HepG2 (cell line): ENCODE data around the gene SULT1B1. TPM values are rescaled to one million over a fixed set of nuclear protein-coding genes. Genes with fewer than 3 reads are reported as not detected.

Experiments used
- ATF7-NPFF ChIP-seq: sonication (generic); formaldehyde crosslinking; IDR thresholded peaks from 2 replicates; pipeline ENCODE4 v1.8.1; 2023; ENCODE audit warnings: mild to moderate bottlenecking, low read depth, missing genetic modification reagents, moderate library complexity
- CREB3 ChIP-seq: sonication (generic); formaldehyde crosslinking; IDR thresholded peaks from 2 replicates; pipeline ENCODE4 v1.5.0; 2020; ENCODE audit warnings: missing genetic modification reagents
- EHMT2 ChIP-seq: fragments of 200-600 bp; sonication (generic); IDR thresholded peaks from 2 replicates; pipeline ENCODE4 v1.7.0; 2017; ENCODE audit warnings: antibody characterized with exemption, low read depth, low read length, borderline replicate concordance
- FOSL2 ChIP-seq: sonication (generic); formaldehyde crosslinking; IDR thresholded peaks from 2 replicates; pipeline ENCODE4 v1.4.0; 2020; ENCODE audit warnings: missing genetic modification reagents
- FOXC1 ChIP-seq: sonication (generic); formaldehyde crosslinking; IDR thresholded peaks from 2 replicates; pipeline ENCODE4 v1.8.0; 2022; ENCODE audit warnings: mild to moderate bottlenecking, missing genetic modification reagents, borderline replicate concordance
- HOXA5 ChIP-seq: sonication (generic); formaldehyde crosslinking; IDR thresholded peaks from 2 replicates; pipeline ENCODE4 v1.4.0; 2020; ENCODE audit warnings: missing genetic modification reagents
- JARID2 ChIP-seq: sonication (generic); formaldehyde crosslinking; IDR thresholded peaks from 2 replicates; pipeline ENCODE4 v1.8.1; 2023; ENCODE audit warnings: missing genetic modification reagents, inconsistent platforms; ENCODE audit not compliant: insufficient replicate concordance
- KLF13 ChIP-seq: sonication (generic); formaldehyde crosslinking; IDR thresholded peaks from 2 replicates; pipeline ENCODE4 v1.4.0; 2020; ENCODE audit warnings: mild to moderate bottlenecking, missing genetic modification reagents
- SCMH1 ChIP-seq: sonication (generic); formaldehyde crosslinking; IDR thresholded peaks from 2 replicates; pipeline ENCODE4 v1.9.0; 2021; ENCODE audit warnings: missing genetic modification reagents, mild to moderate bottlenecking, borderline replicate concordance
- SOX5 ChIP-seq: IDR thresholded peaks from 2 replicates; pipeline ENCODE4 v1.6.1; 2016; ENCODE audit warnings: borderline replicate concordance
- TRAFD1 ChIP-seq: sonication (generic); formaldehyde crosslinking; IDR thresholded peaks from 2 replicates; pipeline ENCODE4 v1.5.1; 2020; ENCODE audit warnings: missing genetic modification reagents, mild to moderate bottlenecking, borderline replicate concordance
- ZBED4 ChIP-seq: sonication (generic); formaldehyde crosslinking; IDR thresholded peaks from 2 replicates; pipeline ENCODE4 v1.4.0; 2020; ENCODE audit warnings: missing genetic modification reagents, borderline replicate concordance
- ZFAT ChIP-seq: sonication (generic); formaldehyde crosslinking; conservative IDR thresholded peaks from 2 replicates; pipeline ENCODE4 v1.8.1; 2023; ENCODE audit warnings: missing genetic modification reagents, inconsistent platforms
- ZNF672 ChIP-seq: sonication (generic); formaldehyde crosslinking; IDR thresholded peaks from 2 replicates; pipeline ENCODE4 v1.8.1; 2022; ENCODE audit warnings: missing genetic modification reagents
- ZSCAN25 ChIP-seq: sonication (generic); formaldehyde crosslinking; IDR thresholded peaks from 2 replicates; pipeline ENCODE4 v1.8.0; 2022; ENCODE audit warnings: mild to moderate bottlenecking, missing genetic modification reagents
- ZSCAN9 ChIP-seq: IDR thresholded peaks from 2 replicates; pipeline ENCODE4 v1.6.1; 2016; ENCODE audit warnings: borderline replicate concordance
- polyA plus RNA-seq, 8 experiments: library from polyadenylated mRNA; depleted of rRNA in 3 of 8; stranded (reverse) in 7 of 8; unstranded in 1 of 8; fragments of >200 nt; fragmentation: Illumina TruSeq in 4 of 8; extraction: Trizol in 4 of 8; gene quantifications; 2 replicates each; pipeline versions ENCODE4 v1.2.1 to v1.2.3, GENCODE V29; 2011 to 2016; ENCODE audit warnings: low read depth in 4 of 8, missing spikeins in 1 of 8, mixed read lengths in 1 of 8; ENCODE audit not compliant: insufficient read depth in 1 of 8
- total RNA-seq, 5 experiments: library from RNA; depleted of rRNA; stranded (reverse); fragments of >200 nt; fragmentation: Illumina TruSeq; extraction: Trizol; gene quantifications; 2 replicates each; pipeline ENCODE4 v1.2.3, GENCODE V29; 2016; ENCODE audit warnings: low read depth in 1 of 5
- TF ChIP-seq, protein P1 (sequence below): sonication (generic); formaldehyde crosslinking; IDR thresholded peaks from 2 replicates; pipeline ENCODE4 v1.4.0; 2020; ENCODE audit warnings: missing genetic modification reagents
- TF ChIP-seq, protein P2 (sequence below): sonication (generic); formaldehyde crosslinking; IDR thresholded peaks from 2 replicates; pipeline ENCODE4 v1.5.1; 2020; ENCODE audit warnings: mild to moderate bottlenecking, missing genetic modification reagents, moderate library complexity

Gene SULT1B1
- total and polyA plus RNA-seq, 2 of the 13 experiments (the other 11 are each of a cell fraction or from before 2014, with no cell fraction given), result 0.20 to 0.25 TPM

- TF ChIP-seq, protein P1, sequence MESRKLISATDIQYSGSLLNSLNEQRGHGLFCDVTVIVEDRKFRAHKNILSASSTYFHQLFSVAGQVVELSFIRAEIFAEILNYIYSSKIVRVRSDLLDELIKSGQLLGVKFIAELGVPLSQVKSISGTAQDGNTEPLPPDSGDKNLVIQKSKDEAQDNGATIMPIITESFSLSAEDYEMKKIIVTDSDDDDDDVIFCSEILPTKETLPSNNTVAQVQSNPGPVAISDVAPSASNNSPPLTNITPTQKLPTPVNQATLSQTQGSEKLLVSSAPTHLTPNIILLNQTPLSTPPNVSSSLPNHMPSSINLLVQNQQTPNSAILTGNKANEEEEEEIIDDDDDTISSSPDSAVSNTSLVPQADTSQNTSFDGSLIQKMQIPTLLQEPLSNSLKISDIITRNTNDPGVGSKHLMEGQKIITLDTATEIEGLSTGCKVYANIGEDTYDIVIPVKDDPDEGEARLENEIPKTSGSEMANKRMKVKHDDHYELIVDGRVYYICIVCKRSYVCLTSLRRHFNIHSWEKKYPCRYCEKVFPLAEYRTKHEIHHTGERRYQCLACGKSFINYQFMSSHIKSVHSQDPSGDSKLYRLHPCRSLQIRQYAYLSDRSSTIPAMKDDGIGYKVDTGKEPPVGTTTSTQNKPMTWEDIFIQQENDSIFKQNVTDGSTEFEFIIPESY (CRISPR knock-in tag), result no peak
- TF ChIP-seq ATF7-NPFF (CRISPR knock-in tag) (no peak), ZSCAN25 (CRISPR knock-in tag) (no peak), ZNF672 (no peak), FOSL2 (CRISPR knock-in tag) (no peak), JARID2 (no peak), ZFAT (CRISPR knock-in tag) (peak; percentile 85; the same call in 1 of the 2 replicates), ZBED4 (no peak), TRAFD1 (CRISPR knock-in tag) (no peak), EHMT2 (no peak), KLF13 (CRISPR knock-in tag) (no peak), SCMH1 (CRISPR knock-in tag) (no peak), FOXC1 (no peak), SOX5 (CRISPR knock-in tag) (peak; percentile 26; the same call in 1 of the 2 replicates), CREB3 (CRISPR knock-in tag) (no peak), HOXA5 (CRISPR knock-in tag) (no peak), ZSCAN9 (no peak)
- TF ChIP-seq, protein P2, sequence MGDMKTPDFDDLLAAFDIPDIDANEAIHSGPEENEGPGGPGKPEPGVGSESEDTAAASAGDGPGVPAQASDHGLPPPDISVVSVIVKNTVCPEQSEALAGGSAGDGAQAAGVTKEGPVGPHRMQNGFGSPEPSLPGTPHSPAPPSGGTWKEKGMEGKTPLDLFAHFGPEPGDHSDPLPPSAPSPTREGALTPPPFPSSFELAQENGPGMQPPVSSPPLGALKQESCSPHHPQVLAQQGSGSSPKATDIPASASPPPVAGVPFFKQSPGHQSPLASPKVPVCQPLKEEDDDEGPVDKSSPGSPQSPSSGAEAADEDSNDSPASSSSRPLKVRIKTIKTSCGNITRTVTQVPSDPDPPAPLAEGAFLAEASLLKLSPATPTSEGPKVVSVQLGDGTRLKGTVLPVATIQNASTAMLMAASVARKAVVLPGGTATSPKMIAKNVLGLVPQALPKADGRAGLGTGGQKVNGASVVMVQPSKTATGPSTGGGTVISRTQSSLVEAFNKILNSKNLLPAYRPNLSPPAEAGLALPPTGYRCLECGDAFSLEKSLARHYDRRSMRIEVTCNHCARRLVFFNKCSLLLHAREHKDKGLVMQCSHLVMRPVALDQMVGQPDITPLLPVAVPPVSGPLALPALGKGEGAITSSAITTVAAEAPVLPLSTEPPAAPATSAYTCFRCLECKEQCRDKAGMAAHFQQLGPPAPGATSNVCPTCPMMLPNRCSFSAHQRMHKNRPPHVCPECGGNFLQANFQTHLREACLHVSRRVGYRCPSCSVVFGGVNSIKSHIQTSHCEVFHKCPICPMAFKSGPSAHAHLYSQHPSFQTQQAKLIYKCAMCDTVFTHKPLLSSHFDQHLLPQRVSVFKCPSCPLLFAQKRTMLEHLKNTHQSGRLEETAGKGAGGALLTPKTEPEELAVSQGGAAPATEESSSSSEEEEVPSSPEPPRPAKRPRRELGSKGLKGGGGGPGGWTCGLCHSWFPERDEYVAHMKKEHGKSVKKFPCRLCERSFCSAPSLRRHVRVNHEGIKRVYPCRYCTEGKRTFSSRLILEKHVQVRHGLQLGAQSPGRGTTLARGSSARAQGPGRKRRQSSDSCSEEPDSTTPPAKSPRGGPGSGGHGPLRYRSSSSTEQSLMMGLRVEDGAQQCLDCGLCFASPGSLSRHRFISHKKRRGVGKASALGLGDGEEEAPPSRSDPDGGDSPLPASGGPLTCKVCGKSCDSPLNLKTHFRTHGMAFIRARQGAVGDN (CRISPR knock-in tag), result no peak
These were observed 70.8 kb downstream of the SULT1B1 start (continued) for GRCh38 chr4:69689599-69689998.
